Small intestine (tissue), 7 donors: Measurements from ENCODE around the gene ZNF516. TPM values are rescaled to one million over a fixed set of nuclear protein-coding genes. Genes with fewer than 3 reads are reported as not detected.

Experiments
- DNase-seq, 2 donors: peaks; one replicate each; pipeline versions ENCODE4 v3.0.0 to v3.0.0-alpha.2; 2013
- FAIRE-seq: peaks from 2 replicates; lab custom pipeline; 2012; peaks lifted over from hg19 to GRCh38; lab: Jason Lieb, UNC
- H3K27ac ChIP-seq, 3 donors: one replicate each; pipeline ENCODE4 v1.5.1; 2013; ENCODE audit warnings: low read length in 2 of 3, mild to moderate bottlenecking in 2 of 3, control low read depth in 1 of 3, inconsistent platforms in 1 of 3, low read depth in 1 of 3, moderate library complexity in 1 of 3
- H3K27me3 ChIP-seq, 3 donors: one replicate each; pipeline ENCODE4 v1.6.1; 2013; ENCODE audit warnings: low read length in 3 of 3, inconsistent platforms in 1 of 3; ENCODE audit not compliant: control insufficient read depth in 3 of 3, insufficient read depth in 3 of 3
- H3K36me3 ChIP-seq, 3 donors: one replicate each; pipeline ENCODE4 v1.6.1; 2013; ENCODE audit warnings: low read length in 3 of 3, inconsistent platforms in 1 of 3, low read depth in 1 of 3, mild to moderate bottlenecking in 1 of 3, moderate library complexity in 1 of 3; ENCODE audit not compliant: control insufficient read depth in 3 of 3, insufficient read depth in 2 of 3
- H3K4me1 ChIP-seq, 3 donors: one replicate each; pipeline ENCODE4 v1.6.1; 2013; ENCODE audit warnings: low read length in 2 of 3, inconsistent platforms in 1 of 3, low read depth in 1 of 3, mild to moderate bottlenecking in 1 of 3, moderate library complexity in 1 of 3; ENCODE audit not compliant: control insufficient read depth in 3 of 3, insufficient read depth in 2 of 3
- H3K4me3 ChIP-seq, 3 donors: one replicate each; pipeline ENCODE4 v1.5.1; 2013; ENCODE audit warnings: low read length in 3 of 3, control low read depth in 1 of 3, inconsistent platforms in 1 of 3, low read depth in 1 of 3, mild to moderate bottlenecking in 1 of 3, moderate library complexity in 1 of 3
- H3K9me3 ChIP-seq, 2 donors: one replicate each; pipeline ENCODE4 v1.6.1; 2013; ENCODE audit warnings: low read depth in 1 of 2, low read length in 1 of 2; ENCODE audit not compliant: control insufficient read depth in 2 of 2, insufficient read depth in 1 of 2
- WGBS, 3 donors: extraction: QIAGEN DNeasy Blood & Tissue Kit; methylation state at CpG; one replicate each; pipeline ENCODE4 v1.1.7; 2013; 5-methylcytosine and 5-hydroxymethylcytosine counted together
- polyA plus RNA-seq, 4 donors: library from polyadenylated mRNA; stranded (reverse) in 3 of 4; unstranded in 1 of 4; fragments of 200-250 nt in 3 of 4; fragments of 120-200 nt in 1 of 4; gene quantifications; one replicate each; pipeline versions ENCODE4 v1.2.1 to v1.2.3, GENCODE V29; 2013
- donor health status: healthy with polysubstance abuse.
- donor health status: control.
- donor health status: control.
- donor health status: Bipolar disorder and iron deficiency.
- donor health status: healthy.

ZNF516 gene
- polyA plus RNA-seq, 4 donors, result 4.6 to 15.9 (median 6.5) TPM

DNA sequence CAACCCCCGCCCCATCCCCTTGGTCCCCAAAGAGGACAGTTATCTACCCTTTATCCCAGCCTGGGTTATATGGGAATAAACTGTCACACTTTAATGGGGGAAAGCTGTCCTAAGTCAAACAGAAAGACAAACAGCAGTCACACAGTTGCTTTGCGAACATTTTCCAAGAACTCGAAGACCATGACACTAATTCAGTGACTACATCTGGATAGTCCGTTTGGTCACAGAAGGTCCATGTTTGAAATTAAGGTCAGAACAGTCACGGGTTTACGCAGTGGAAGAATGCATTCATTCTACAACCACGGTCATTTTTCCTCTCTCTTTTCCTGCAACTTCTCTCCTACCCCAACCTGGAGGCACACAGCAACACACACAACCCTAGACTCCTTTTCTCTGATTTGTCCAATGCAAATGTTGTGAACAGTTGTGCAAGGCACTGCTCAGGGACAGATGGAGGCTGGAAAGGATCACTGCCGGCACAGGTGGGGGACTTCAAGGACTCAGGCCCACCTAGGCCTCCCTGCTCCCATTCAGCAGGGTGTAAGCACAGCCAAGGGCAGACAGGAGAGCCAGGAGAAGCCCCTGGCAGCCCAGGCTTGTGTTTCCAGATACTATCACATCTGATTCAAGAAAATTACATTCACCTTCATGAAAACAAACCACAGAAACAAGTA is 39.9 kb downstream of the ZNF516 start:
- Histone ChIP-seq H3K4me1 (peaks cover 0 to 22% (median 0%) of the 10 kb centered on the region in 3 donors), H3K36me3 (peaks cover 0 to 34% (median 0%) of the 10 kb centered on the region in 3 donors), H3K27ac (no peak overlapping the region), H3K4me3 (no peak overlapping the region), H3K9me3 (no peaks in the 10 kb centered on the region), H3K27me3 (no peaks in the 10 kb centered on the region)
- DNase-seq, result no peak
- no peak for FAIRE-seq
- 74 to 85% (median 82%) methylated on average over 8 of the region's 8 CpGs for WGBS, 3 donors

DNA sequence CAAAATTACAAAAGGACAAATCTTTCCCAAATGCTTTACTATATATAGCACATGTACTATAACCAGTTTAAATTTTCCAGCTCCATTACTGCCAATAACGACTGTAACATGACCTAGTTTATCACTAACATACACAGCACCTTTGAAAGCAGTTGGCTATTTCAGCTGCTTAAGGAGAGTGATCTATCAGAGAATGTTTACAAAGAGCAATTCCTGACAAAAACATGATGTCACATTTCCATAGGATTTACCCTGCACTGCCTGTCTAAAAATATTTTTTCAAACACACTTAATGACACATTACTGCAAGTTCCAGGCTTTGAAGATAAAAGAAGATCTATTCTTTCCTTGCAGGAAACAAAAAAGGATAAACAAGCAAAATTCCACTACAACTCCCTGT is 40.6 kb downstream of the ZNF516 start:
- H3K27me3 ChIP-seq, result no peaks in the 10 kb centered on the region
- peaks cover 0 to 27% (median 0%) of the 10 kb centered on the region in 3 donors for H3K36me3 ChIP-seq
- no peak for DNase-seq
- FAIRE-seq, result no peak
- H3K4me3 ChIP-seq, result no peak overlapping the region
- peaks cover 0 to 22% (median 0%) of the 10 kb centered on the region in 3 donors for H3K4me1 ChIP-seq
- no peaks in the 10 kb centered on the region for H3K9me3 ChIP-seq
- no peak overlapping the region for H3K27ac ChIP-seq
- 13 to 27% (median 18%) methylated on average over 1 of the region's 1 CpG for WGBS, 3 donors

DNA sequence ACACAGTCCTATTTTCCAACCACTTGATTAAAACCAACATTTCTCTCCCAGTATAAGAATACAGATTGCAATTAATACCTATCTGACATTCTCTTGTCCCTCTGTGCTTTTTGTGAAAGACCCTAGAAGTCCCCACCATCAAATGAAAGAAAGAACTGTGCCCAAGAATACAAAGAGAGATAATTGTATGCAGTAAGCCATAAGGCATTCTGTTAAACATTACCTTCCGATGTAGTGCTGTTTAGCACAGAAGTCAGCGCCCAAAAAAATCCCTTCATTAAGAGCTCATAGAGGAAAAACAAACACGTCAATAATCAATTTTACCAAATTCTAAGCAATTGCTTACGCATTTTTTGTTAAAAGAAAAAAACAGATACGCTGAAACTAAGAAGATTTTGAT is 41.1 kb downstream of the ZNF516 start:
- WGBS, 3 donors, result 32 to 70% (median 49%) methylated on average over 5 of the region's 5 CpGs
- no peak for DNase-seq
- Histone ChIP-seq H3K4me1 (peaks cover 0 to 22% (median 0%) of the 10 kb centered on the region in 3 donors), H3K27ac (no peak overlapping the region), H3K36me3 (peaks cover 0 to 25% (median 0%) of the 10 kb centered on the region in 3 donors), H3K27me3 (no peaks in the 10 kb centered on the region), H3K9me3 (no peaks in the 10 kb centered on the region), H3K4me3 (no peak overlapping the region)
- no peak for FAIRE-seq

GRCh38 chr18:76453057-76453561 is 41.9 kb downstream of the ZNF516 start:
- no peak overlapping the region for H3K27ac ChIP-seq
- no peak for DNase-seq
- no peak for FAIRE-seq

DNA sequence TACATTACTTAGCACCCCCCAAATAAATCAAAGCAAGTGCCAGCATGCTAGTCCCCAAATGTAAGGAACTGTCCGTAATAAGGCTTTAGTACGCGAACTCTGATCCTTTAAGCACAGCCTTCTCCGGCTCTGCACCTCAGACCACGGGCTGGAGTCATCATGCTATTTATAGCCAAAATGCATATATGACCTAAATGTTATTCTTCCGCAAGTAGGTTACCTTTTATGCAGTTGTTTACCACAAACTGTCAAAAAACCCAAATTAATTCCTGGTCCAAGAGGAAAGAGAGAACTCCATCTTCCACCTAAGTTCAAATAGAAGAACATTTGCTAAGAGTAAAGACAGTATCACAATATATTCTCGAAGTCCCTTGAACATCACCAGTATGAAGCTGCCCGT is 42.7 kb downstream of the ZNF516 start:
- Histone ChIP-seq H3K27me3 (no peaks in the 10 kb centered on the region), H3K27ac (peak overlapping the region in 2 of 3 donors; percentile 51 to 76), H3K36me3 (peaks cover 0 to 16% (median 0%) of the 10 kb centered on the region in 3 donors), H3K4me3 (no peak overlapping the region), H3K9me3 (no peaks in the 10 kb centered on the region), H3K4me1 (peaks cover 0 to 27% (median 0%) of the 10 kb centered on the region in 3 donors)
- no peak for DNase-seq
- no peak for FAIRE-seq
- WGBS, 3 donors, result 65 to 81% (median 74%) methylated on average over 8 of the region's 8 CpGs

More at GRCh38 chr18:76453057-76453561, 41.9 kb downstream of the ZNF516 start:
- H3K36me3 ChIP-seq, result peaks cover 0 to 17% (median 0%) of the 10 kb centered on the region in 3 donors
- no peaks in the 10 kb centered on the region for H3K27me3 ChIP-seq
- H3K4me3 ChIP-seq, result no peak overlapping the region
- H3K9me3 ChIP-seq, result no peaks in the 10 kb centered on the region
- H3K4me1 ChIP-seq, result peaks cover 0 to 27% (median 0%) of the 10 kb centered on the region in 3 donors
- WGBS, 3 donors, result 82 to 88% (median 88%) methylated on average over 7 of the region's 7 CpGs

DNA sequence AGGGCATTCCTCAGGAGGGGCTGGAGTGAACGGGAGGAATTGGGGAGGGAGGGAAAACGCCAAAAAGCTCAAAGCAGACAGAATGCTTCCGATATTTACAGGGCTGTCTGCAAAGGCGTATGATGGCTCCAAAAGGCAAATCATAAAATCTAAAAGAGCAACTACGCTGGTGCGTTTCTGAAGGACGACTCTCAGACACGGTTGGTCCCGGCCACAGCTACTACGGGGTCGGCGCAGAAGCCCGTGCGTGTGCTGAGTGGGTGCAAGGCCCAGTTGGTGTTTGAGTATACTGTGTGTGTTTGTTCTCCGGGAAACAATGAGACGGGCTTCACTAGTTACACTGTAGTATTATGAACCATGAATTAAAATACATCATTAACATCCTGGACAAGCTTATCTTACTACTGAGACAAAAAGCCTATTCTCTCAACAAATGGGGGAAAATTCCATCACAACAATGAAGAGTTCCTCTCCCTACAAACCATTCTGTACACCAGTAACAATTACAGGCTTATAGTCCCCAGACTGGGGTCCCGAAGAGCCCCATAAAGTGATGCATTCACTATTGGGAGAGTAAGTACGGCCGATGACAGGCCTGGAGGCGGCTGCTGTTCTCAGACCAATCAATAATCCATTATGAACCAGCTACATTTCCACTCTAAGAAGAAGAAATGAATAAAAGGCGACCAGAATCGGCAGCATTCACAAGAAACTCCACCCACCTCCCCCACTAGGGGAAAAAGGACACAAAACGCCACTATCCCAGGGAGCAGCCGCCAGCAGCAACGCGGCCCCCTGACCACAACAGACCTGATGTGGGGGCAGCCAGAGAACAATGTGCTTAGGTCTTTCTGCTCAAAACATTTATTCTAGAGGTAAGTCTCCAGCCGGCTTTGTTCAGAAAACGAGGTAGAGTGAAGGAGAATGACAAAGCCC is 43.4 kb downstream of the ZNF516 start:
- FAIRE-seq (no peak), DNase-seq (peak in 1 of 2 donors; percentile 8)
- WGBS, 3 donors, result 37 to 48% (median 45%) methylated on average over 28 of the region's 28 CpGs
- H3K4me1 ChIP-seq, result peaks cover 0 to 27% (median 0%) of the 10 kb centered on the region in 3 donors
- peaks cover 0 to 19% (median 0%) of the 10 kb centered on the region in 3 donors for H3K36me3 ChIP-seq
- peak overlapping the region; percentile 40 to 44 (median 40) for H3K4me3 ChIP-seq
- peak overlapping the region in 2 of 3 donors; percentile 51 to 76 for H3K27ac ChIP-seq
- H3K27me3 ChIP-seq, result no peaks in the 10 kb centered on the region
- no peaks in the 10 kb centered on the region for H3K9me3 ChIP-seq

GRCh38 chr18:76450452-76451395 is 44.3 kb downstream of the ZNF516 start:
- FAIRE-seq (no peak), DNase-seq (peak; percentile 49 to 59)
- WGBS, 3 donors, result 10 to 20% (median 15%) methylated on average over 35 of the region's 35 CpGs
- Histone ChIP-seq H3K27me3 (no peaks in the 10 kb centered on the region), H3K9me3 (no peaks in the 10 kb centered on the region), H3K36me3 (peaks cover 0 to 20% (median 0%) of the 10 kb centered on the region in 3 donors), H3K4me3 (peak overlapping the region; percentile 40 to 44 (median 40)), H3K27ac (peak overlapping the region in 2 of 3 donors; percentile 51 to 76), H3K4me1 (peaks cover 0 to 28% (median 2%) of the 10 kb centered on the region in 3 donors)
